Purkinje cell (primary cell): Measurements from ENCODE around the gene TPST1. TPM values are rescaled to one million over a fixed set of nuclear protein-coding genes. Genes with fewer than 3 reads are reported as not detected.

Experiments used
- polyA plus RNA-seq: library from polyadenylated mRNA; unstranded; fragments of >200 nt; fragmentation: Nextera tagmentation; gene quantifications from 2 replicates; pipeline ENCODE4 v1.2.1, GENCODE V29; 2014

TPST1 gene
- 27.8 and 28.4 TPM in 2 replicates for polyA plus RNA-seq

DNA sequence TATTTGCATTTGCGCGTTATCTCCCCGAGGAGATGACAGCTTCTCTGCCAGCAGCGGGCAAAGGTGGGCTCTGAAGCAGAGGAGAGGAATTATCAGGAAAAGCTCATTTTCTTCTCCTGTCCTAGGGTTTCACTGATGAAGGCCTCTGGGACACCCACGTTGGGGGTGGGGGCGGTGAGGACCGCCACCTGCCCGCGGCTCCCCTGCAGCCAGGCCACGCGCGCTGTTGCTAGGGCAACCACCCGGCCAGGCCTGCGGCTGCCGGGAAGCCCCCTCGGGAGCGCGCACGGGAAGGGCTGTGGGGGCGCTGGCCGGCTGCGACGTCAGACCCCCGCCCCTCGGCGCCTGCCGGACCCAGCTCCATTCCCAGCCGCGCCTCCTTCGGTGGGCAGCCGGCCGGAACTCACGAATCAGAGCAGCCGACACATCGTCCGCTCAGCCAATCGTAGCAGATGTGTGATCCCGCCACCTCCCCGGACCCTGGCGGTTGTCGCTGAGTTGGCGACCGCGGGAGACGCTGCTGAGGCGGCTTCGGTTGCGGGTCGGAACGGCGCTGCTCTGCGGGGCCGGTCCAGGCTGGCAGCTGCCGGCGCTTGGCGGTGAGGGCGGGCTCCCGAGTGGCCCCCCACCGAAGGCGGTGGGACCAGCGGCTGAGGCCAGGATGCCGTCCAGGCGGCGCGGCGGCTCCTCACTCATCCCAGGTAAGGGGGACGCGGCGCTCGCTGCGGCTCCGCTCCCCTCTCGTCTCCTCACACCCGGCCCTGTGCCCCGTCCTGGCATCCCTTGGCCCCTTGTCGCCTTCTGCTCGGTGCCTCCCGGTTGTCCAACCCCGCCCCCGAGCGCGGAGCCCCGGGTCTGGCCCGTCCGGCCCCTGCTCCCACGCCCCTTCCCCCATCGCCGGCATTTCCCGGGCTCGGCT is at the start of gene TPST1:
TPST1 (plus strand) TSS at position 513 of the 919 bp plus-strand sequence. CDS start 35,092 bp downstream, outside the sequence.

Other genes with a start within 250 kb of the TPST1 start
- 3.8 and 6.9 TPM in 2 replicates for gene GUSB, start 223.1 kb upstream of the TPST1 start, polyA plus RNA-seq
- 15.0 and 24.5 TPM in 2 replicates for gene ASL, start 129.5 kb upstream of the TPST1 start, polyA plus RNA-seq
- 8.8 and 30.0 TPM in 2 replicates for gene CRCP, start 90.5 kb upstream of the TPST1 start, polyA plus RNA-seq